ENCODE results near the gene GLB1L. TPM values are rescaled to one million over a fixed set of nuclear protein-coding genes. Genes with fewer than 3 reads are reported as not detected.

The GLB1L gene
- total RNA-seq, 1 donor from 2014 or later, result 11.8 TPM

DNA sequence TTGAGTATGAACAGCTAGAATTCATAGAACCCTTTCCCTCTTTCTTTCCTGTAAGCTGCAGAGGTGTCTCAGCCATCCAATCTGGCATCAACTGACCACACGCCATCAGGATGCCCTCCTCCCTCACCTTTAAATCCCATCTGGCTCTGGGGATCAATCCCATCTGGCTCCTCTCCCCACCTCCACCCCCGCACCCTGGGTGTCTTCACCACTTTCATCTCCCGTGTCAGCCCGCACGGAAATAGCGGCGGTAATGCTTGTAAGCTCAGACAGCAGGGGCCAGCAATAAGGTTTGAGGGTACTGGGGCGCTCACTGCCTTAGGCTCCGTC lies 7.3 kb upstream of the GLB1L start:
- no peak overlapping the region for H3K27ac Mint-ChIP-seq
- no peak for DNase-seq (ENCODE audit: low spot score, unreplicated experiment)
- no peaks in the 10 kb centered on the region for H3K9me3 Mint-ChIP-seq (ENCODE audit: low read depth)
- H3K27me3 Mint-ChIP-seq, result peaks cover 56% of the 10 kb centered on the region
- no peaks in the 10 kb centered on the region for H3K36me3 Mint-ChIP-seq (ENCODE audit: insufficient read depth)
- peak overlapping the region; percentile 59 for H3K4me3 Mint-ChIP-seq (ENCODE audit: low read depth)
- H3K4me1 Mint-ChIP-seq (ENCODE audit: low read depth), result peaks cover 17% of the 10 kb centered on the region
- TF ChIP-seq, protein P1, sequence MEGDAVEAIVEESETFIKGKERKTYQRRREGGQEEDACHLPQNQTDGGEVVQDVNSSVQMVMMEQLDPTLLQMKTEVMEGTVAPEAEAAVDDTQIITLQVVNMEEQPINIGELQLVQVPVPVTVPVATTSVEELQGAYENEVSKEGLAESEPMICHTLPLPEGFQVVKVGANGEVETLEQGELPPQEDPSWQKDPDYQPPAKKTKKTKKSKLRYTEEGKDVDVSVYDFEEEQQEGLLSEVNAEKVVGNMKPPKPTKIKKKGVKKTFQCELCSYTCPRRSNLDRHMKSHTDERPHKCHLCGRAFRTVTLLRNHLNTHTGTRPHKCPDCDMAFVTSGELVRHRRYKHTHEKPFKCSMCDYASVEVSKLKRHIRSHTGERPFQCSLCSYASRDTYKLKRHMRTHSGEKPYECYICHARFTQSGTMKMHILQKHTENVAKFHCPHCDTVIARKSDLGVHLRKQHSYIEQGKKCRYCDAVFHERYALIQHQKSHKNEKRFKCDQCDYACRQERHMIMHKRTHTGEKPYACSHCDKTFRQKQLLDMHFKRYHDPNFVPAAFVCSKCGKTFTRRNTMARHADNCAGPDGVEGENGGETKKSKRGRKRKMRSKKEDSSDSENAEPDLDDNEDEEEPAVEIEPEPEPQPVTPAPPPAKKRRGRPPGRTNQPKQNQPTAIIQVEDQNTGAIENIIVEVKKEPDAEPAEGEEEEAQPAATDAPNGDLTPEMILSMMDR (IDR thresholded peaks at IDR 0.05; ENCODE audit: unreplicated experiment), result no peak

DNA sequence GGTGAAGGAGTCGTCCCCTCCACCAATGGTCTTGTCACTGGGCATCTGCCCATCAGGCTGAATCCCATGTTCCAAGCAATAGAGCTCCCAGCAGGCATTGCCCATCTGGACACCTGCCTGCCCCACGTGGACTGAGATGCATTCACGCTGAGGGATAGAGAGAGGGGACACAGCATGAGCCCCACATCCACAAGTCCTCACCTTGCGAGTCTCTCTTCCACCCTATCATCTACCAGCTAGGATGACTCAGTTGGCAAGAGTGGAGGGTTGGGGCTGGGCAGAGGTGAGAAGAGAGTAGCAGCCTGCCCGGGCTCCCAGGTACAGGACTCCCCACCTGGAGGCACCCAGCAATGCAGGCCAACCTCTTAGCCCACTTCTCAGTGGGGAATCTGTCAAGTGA lies 6.8 kb upstream of the GLB1L start:
- TF ChIP-seq, protein P1 (IDR thresholded peaks at IDR 0.05; ENCODE audit: unreplicated experiment), result no peak
- Mint-ChIP-seq H3K4me3 (ENCODE audit: low read depth) (no peak overlapping the region), H3K27ac (no peak overlapping the region), H3K36me3 (ENCODE audit: insufficient read depth) (no peaks in the 10 kb centered on the region), H3K9me3 (ENCODE audit: low read depth) (no peaks in the 10 kb centered on the region), H3K4me1 (ENCODE audit: low read depth) (peaks cover 17% of the 10 kb centered on the region), H3K27me3 (peaks cover 56% of the 10 kb centered on the region)
- DNase-seq (ENCODE audit: low spot score, unreplicated experiment), result no peak

DNA sequence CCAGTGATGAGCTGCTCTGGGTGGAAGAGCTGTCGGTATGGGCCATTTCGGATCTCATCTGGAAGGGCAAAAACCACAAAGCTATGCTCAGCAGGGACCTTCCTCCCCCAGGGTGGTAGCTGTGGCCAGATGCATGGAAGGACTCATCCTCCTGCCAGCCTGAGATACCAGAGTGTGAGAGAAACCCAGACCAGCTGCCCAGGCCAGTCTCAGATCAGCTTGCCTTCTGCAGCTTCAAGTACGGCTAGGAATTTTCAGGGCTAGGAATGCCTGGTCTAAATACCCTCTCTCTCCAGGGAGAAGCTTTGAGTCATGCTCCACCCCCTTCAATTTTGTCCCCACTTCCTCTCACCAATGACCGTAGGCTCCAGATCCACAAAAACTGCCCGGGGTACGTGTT lies 6.4 kb upstream of the GLB1L start:
- Mint-ChIP-seq H3K9me3 (ENCODE audit: low read depth) (no peaks in the 10 kb centered on the region), H3K27ac (no peak overlapping the region), H3K36me3 (ENCODE audit: insufficient read depth) (no peaks in the 10 kb centered on the region), H3K4me3 (ENCODE audit: low read depth) (no peak overlapping the region), H3K27me3 (peaks cover 55% of the 10 kb centered on the region), H3K4me1 (ENCODE audit: low read depth) (peaks cover 17% of the 10 kb centered on the region)
- TF ChIP-seq, protein P1 (IDR thresholded peaks at IDR 0.05; ENCODE audit: unreplicated experiment), result no peak
- no peak for DNase-seq (ENCODE audit: low spot score, unreplicated experiment)

DNA sequence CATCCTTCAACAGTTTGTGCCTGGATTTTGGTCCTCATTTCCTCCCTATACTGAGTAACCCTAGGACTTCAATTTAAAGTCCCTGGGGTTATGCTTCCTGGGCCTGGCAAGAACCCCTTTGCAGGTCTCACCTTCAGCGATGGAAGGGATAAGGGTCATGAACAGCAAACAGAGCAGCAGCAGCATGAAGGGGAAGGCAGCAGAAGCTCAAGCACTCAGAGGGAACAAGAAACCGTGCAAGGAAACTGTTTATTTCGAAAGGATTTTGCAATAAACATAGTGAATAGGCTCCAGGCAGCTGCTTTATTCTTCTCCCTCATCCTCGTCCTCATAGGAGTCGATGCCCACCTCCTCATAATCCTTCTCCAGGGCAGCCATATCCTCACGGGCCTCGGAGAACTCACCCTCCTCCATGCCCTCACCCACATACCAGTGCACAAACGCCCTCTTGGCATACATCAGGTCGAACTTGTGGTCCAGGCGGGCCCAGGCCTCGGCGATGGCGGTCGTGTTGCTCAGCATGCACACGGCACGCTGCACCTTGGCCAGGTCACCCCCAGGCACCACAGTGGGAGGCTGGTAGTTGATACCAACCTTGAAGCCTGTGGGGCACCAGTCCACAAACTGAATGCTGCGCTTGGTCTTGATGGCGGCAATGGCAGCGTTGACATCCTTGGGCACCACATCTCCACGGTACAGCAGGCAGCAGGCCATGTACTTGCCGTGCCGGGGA lies 5.0 kb upstream of the GLB1L start:
- H3K9me3 Mint-ChIP-seq (ENCODE audit: low read depth), result no peaks in the 10 kb centered on the region
- H3K4me3 Mint-ChIP-seq (ENCODE audit: low read depth), result no peak overlapping the region
- H3K27me3 Mint-ChIP-seq, result peaks cover 41% of the 10 kb centered on the region
- H3K27ac Mint-ChIP-seq, result peak overlapping the region; percentile 77
- TF ChIP-seq, protein P1 (IDR thresholded peaks at IDR 0.05; ENCODE audit: unreplicated experiment), result no peak
- H3K36me3 Mint-ChIP-seq (ENCODE audit: insufficient read depth), result no peaks in the 10 kb centered on the region
- DNase-seq (ENCODE audit: low spot score, unreplicated experiment), result no peak
- peaks cover 21% of the 10 kb centered on the region for H3K4me1 Mint-ChIP-seq (ENCODE audit: low read depth)

DNA sequence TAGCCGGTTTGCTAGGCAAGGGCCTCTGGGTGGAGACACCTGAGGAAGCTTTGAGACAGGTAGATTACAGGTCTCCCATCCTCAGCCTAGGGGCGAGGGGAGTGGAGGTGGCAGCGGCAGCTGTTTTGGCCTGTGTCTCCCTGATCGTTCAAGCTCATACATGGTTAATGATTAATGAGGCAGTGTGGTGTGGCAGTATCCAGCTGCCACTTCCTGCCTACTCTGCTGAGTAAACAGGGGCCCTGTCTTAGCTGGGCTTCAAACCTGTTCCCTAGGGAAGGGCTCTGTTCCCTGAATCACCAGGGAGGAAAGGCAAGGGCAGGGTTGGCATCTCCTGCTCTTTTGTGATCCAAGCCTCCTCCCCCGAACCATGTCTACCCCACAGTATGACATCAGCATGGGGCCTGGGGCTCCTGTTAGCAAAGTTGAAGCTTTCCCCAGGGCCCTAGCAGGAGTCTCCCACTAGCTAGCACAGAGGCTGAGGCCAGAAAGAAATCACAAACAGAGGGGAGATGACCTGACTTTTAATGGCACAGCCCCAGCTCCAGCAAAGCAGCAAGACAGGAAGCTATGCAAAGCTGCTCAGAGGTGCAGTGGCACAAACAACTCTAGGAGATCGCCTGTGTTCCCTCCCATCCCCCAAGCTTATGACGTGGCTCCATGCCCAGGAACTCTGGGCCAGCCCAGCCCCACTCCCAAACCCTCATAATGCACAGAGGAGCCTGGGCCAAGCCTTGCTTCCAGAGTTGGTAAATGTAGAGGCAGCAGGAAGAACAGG lies 4.1 kb upstream of the GLB1L start:
- Mint-ChIP-seq H3K4me3 (ENCODE audit: low read depth) (peak overlapping the region; percentile 51), H3K27me3 (peaks cover 33% of the 10 kb centered on the region), H3K4me1 (ENCODE audit: low read depth) (peaks cover 22% of the 10 kb centered on the region), H3K27ac (peak overlapping the region; percentile 97), H3K36me3 (ENCODE audit: insufficient read depth) (no peaks in the 10 kb centered on the region), H3K9me3 (ENCODE audit: low read depth) (no peaks in the 10 kb centered on the region)
- TF ChIP-seq, protein P1 (IDR thresholded peaks at IDR 0.05; ENCODE audit: unreplicated experiment), result no peak
- DNase-seq (ENCODE audit: low spot score, unreplicated experiment), result no peak

Measured in progenitor cell of endocrine pancreas (in vitro differentiated cells).